Common myeloid progenitor, CD34-positive (primary cell): ENCODE results near the gene PTPRM.

Source experiments
- CTCF ChIA-PET: fragments of 350-600 bp; sonication (Branson Sonifier 250); formaldehyde crosslinking; loops from one replicate; lab custom pipeline; 2021; ENCODE audit warnings: antibody characterized with exemption; lab: Charles Lee
- POLR2A ChIA-PET: fragments of 350-600 bp; sonication (Branson Sonifier 250); formaldehyde crosslinking; loops from one replicate; lab custom pipeline; 2021; ENCODE audit warnings: antibody characterized with exemption; lab: Charles Lee
- DNase-seq, 3 donors: peaks; one replicate each; pipeline versions ENCODE4 v3.0.0 to v3.0.0-alpha.2; 2013
- H3K27ac ChIP-seq, 2 experiments: 1 replicate in 1 of 2; 2 replicates in 1 of 2; pipeline ENCODE4 v1.7.0; 2013; ENCODE audit warnings: inconsistent platforms in 2 of 2, low read length in 2 of 2, mild to moderate bottlenecking in 2 of 2, low read depth in 1 of 2, moderate library complexity in 1 of 2; ENCODE audit not compliant: severe bottlenecking in 2 of 2, insufficient read depth in 1 of 2, poor library complexity in 1 of 2
- H3K27me3 ChIP-seq, 5 experiments: replicated peaks in 2 of 5; 1 replicate in 3 of 5; 2 replicates in 2 of 5; pipeline versions ENCODE4 v1.6.1 to v1.7.0; 2013; ENCODE audit warnings: low read length in 4 of 5, mild to moderate bottlenecking in 2 of 5, moderate library complexity in 2 of 5, inconsistent platforms in 1 of 5; ENCODE audit not compliant: insufficient read depth in 5 of 5, control insufficient read depth in 4 of 5
- H3K36me3 ChIP-seq, 4 experiments: 1 replicate in 2 of 4; 2 replicates in 2 of 4; pipeline versions ENCODE4 v1.6.1 to v1.7.0; 2013; ENCODE audit warnings: low read length in 3 of 4, control low read depth in 1 of 4, mild to moderate bottlenecking in 1 of 4; ENCODE audit not compliant: control insufficient read depth in 4 of 4, insufficient read depth in 4 of 4
- H3K4me1 ChIP-seq, 4 experiments: 1 replicate in 3 of 4; 2 replicates in 1 of 4; pipeline versions ENCODE4 v1.6.1 to v1.7.1; 2013; ENCODE audit warnings: low read length in 3 of 4, mild to moderate bottlenecking in 3 of 4, control low read depth in 1 of 4, inconsistent platforms in 1 of 4, moderate library complexity in 1 of 4; ENCODE audit not compliant: control insufficient read depth in 4 of 4, insufficient read depth in 4 of 4; ENCODE audit errors: control extremely low read depth in 1 of 4
- H3K4me3 ChIP-seq, 7 experiments: 1 replicate in 4 of 7; 2 replicates in 3 of 7; pipeline versions ENCODE4 v1.5.1 to v1.7.0; 2013; ENCODE audit warnings: mild to moderate bottlenecking in 7 of 7, low read length in 6 of 7, moderate library complexity in 6 of 7, inconsistent platforms in 2 of 7, low read depth in 2 of 7, control low read depth in 1 of 7; ENCODE audit not compliant: insufficient read depth in 4 of 7, control insufficient read depth in 1 of 7; ENCODE audit errors: extremely low read depth in 1 of 7
- H3K9me3 ChIP-seq, 5 experiments: 1 replicate in 4 of 5; 2 replicates in 1 of 5; pipeline versions ENCODE4 v1.6.1 to v1.7.1; 2013; ENCODE audit warnings: low read length in 4 of 5, mild to moderate bottlenecking in 2 of 5, inconsistent platforms in 1 of 5, low read depth in 1 of 5, moderate library complexity in 1 of 5; ENCODE audit not compliant: control insufficient read depth in 4 of 5, insufficient read depth in 2 of 5; ENCODE audit errors: control extremely low read depth in 1 of 5
- WGBS: methylation state at CpG from one replicate; pipeline ENCODE4 v1.1.5; 2013; ENCODE audit not compliant: insufficient coverage; 5-methylcytosine and 5-hydroxymethylcytosine counted together

The PTPRM gene

DNA sequence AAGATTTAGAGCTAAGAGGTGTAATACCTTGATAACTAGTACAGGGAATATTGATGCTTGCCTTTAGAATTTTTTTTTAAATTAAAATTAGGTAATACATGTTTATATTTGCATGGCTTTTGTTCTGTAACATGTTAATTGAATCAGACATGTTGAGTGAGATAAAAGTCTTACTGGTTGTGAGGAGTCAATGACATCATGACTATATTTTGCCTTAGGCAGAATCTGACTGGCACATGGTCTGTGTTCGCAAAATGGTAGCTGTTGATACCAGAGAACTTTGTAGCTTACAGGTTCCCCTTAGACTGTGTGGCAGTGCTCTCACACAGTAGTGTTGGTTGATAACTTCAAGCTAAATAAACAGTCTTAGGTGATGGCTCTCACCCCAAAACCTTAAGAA lies 199.7 kb downstream of the PTPRM start:
- Histone ChIP-seq H3K27ac (no peak overlapping the region), H3K9me3 (no peaks in the 10 kb centered on the region), H3K4me3 (no peak overlapping the region), H3K4me1 (no peaks in the 10 kb centered on the region), H3K36me3 (no peaks in the 10 kb centered on the region), H3K27me3 (no peaks in the 10 kb centered on the region)
- POLR2A ChIA-PET, result no interaction called here
- 100% methylated on average over 1 of the region's 1 CpG for WGBS
- CTCF ChIA-PET, result interaction anchor here (0.7 kb wide), 1 partner anchor 17 kb away, joined by 4 read pairs; no protein-coding TSS in a partner anchor
- DNase-seq, result no peak

GRCh38 chr18:7770908-7771307 lies 203.8 kb downstream of the PTPRM start:
- Histone ChIP-seq H3K27me3 (no peaks in the 10 kb centered on the region), H3K9me3 (no peaks in the 10 kb centered on the region), H3K4me3 (no peak overlapping the region), H3K27ac (no peak overlapping the region), H3K4me1 (no peaks in the 10 kb centered on the region), H3K36me3 (no peaks in the 10 kb centered on the region)
- 92% methylated on average over 2 of the region's 4 CpGs for WGBS
- CTCF ChIA-PET, result no interaction called here
- DNase-seq, result no peak
- POLR2A ChIA-PET, result no interaction called here

- Histone ChIP-seq H3K27me3 (no peaks in the 10 kb centered on the region), H3K36me3 (no peaks in the 10 kb centered on the region), H3K4me1 (no peaks in the 10 kb centered on the region), H3K4me3 (no peak overlapping the region), H3K9me3 (no peaks in the 10 kb centered on the region), H3K27ac (no peak overlapping the region)
- CTCF ChIA-PET, result no interaction called here
- no peak for DNase-seq
- POLR2A ChIA-PET, result no interaction called here
Observed at GRCh38 chr18:7772510-7772888, 205.4 kb downstream of the PTPRM start.

GRCh38 chr18:7772951-7773350 lies 205.8 kb downstream of the PTPRM start:
- POLR2A ChIA-PET, result no interaction called here
- CTCF ChIA-PET, result no interaction called here
- no peaks in the 10 kb centered on the region for H3K27me3 ChIP-seq
- no peak overlapping the region for H3K27ac ChIP-seq
- H3K9me3 ChIP-seq, result no peaks in the 10 kb centered on the region
- no peak overlapping the region for H3K4me3 ChIP-seq
- no peaks in the 10 kb centered on the region for H3K4me1 ChIP-seq
- no peaks in the 10 kb centered on the region for H3K36me3 ChIP-seq
- no peak for DNase-seq
- no CpG with 5 or more reads among the region's 2 CpGs for WGBS

GRCh38 chr18:7775128-7775527 lies 208.0 kb downstream of the PTPRM start:
- Histone ChIP-seq H3K4me1 (no peaks in the 10 kb centered on the region), H3K9me3 (no peaks in the 10 kb centered on the region), H3K27me3 (no peaks in the 10 kb centered on the region), H3K36me3 (no peaks in the 10 kb centered on the region), H3K27ac (no peak overlapping the region), H3K4me3 (no peak overlapping the region)
- WGBS, result no CpG with 5 or more reads among the region's 4 CpGs
- ChIA-PET POLR2A (no interaction called here), CTCF (no interaction called here)
- DNase-seq, result no peak

DNA sequence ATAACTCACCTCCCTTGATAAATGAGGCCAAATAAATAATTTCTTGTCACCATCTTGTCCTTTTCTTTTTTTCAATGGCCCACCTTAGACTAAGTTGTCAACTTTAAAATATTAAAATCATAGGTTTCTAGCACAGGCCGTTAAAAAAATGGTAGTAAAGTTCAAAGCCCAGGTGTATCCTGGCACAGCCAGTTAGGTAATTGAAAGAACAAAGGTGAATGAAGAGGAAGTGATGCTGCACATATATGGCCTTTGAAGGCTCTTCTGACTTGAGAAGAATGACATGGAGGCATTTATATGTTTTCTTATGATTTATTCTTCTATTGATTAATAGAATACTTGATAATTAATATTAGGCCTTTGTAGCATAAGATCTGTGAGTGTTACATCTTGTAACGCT lies 208.7 kb downstream of the PTPRM start:
- Histone ChIP-seq H3K9me3 (no peaks in the 10 kb centered on the region), H3K4me1 (no peaks in the 10 kb centered on the region), H3K27ac (no peak overlapping the region), H3K36me3 (no peaks in the 10 kb centered on the region), H3K4me3 (no peak overlapping the region), H3K27me3 (no peaks in the 10 kb centered on the region)
- no peak for DNase-seq
- POLR2A ChIA-PET, result no interaction called here
- 100% methylated on average over 1 of the region's 2 CpGs for WGBS
- CTCF ChIA-PET, result no interaction called here

- Histone ChIP-seq H3K36me3 (no peaks in the 10 kb centered on the region), H3K4me1 (no peaks in the 10 kb centered on the region), H3K27me3 (no peaks in the 10 kb centered on the region), H3K27ac (no peak overlapping the region), H3K9me3 (no peaks in the 10 kb centered on the region), H3K4me3 (no peak overlapping the region)
- DNase-seq, result no peak
- 98% methylated on average over 5 of the region's 7 CpGs for WGBS
- ChIA-PET CTCF (interaction anchor here (0.7 kb wide), 1 partner anchor 626 kb away, joined by 3 read pairs; no protein-coding TSS in a partner anchor), POLR2A (no interaction called here)
Observed at GRCh38 chr18:7778181-7778580, 211.1 kb downstream of the PTPRM start.
